Measurements from ENCODE around the gene TMUB1. TPM values are rescaled to one million over a fixed set of nuclear protein-coding genes. Genes with fewer than 3 reads are reported as not detected.
A peak's percentile ranks its signal among the peaks of the same experiment; 100 is the strongest.

TMUB1 gene
- total RNA-seq, 1 experiment from 2014 or later: 68.1 TPM

DNA sequence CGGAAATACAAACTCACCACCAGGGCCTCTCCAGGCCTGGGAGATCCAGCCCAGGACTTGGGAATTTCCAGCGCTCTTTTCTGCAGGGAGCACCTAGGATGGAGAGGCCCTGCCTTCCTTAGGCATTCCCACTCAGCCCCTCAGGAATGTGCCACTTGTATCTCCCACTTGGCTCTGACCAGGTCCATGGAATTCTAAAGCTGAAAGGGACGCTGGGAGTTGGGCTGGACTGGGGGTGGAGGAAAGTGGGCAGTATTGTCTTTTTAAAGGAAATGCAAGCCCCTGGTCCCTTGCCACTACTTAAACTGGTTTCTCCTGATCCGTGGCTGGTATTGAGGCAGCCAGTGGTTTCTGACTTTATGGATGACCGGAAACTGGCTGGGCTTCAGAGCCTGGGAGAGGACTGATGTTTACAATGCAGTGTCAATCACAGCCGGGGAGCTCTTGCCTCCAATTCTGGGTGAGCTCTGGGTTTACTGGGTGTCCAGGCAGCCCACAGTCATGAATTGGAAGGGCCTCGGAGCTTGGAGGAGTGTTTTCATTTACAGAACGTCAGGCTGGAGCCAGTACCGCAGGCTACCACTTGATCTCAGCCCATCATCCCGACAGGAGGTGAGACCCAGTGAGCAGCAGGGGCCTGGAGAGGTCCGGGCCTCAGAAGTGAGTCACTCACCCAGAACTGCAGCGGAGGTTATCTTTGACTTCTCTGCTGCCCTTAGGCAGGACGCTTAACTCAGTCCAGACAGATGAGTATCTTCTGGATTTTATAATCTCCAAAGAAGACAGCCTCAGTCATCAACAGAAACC, 30.3 kb upstream of the TMUB1 start:
- Mint-ChIP-seq H3K27me3 (ENCODE audit: insufficient read depth, unreplicated experiment) (no peaks in the 10 kb centered on the region), H3K4me1 (ENCODE audit: low read depth, unreplicated experiment) (peaks cover 37% of the 10 kb centered on the region), H3K4me3 (ENCODE audit: unreplicated experiment) (peak overlapping the region; percentile 33), H3K27ac (ENCODE audit: unreplicated experiment) (peak overlapping the region; percentile 81), H3K36me3 (ENCODE audit: insufficient read depth, unreplicated experiment) (peaks cover 17% of the 10 kb centered on the region), H3K9me3 (ENCODE audit: unreplicated experiment) (no peaks in the 10 kb centered on the region)
- CTCF ChIA-PET: interaction anchor here (0.5 to 2.5 kb wide), 6 partner anchors 10 to 191 kb away, joined by 3 to 6 read pairs (median 4); partner anchors contain the start of gene ABCB8
- Histone ChIP-seq H3K4me3 (ENCODE audit: low read depth, low read length) (no peak overlapping the region), H3K4me1 (peaks cover 46% of the 10 kb centered on the region), H3K27me3 (replicated peaks; ENCODE audit: control insufficient read depth, insufficient read depth, low read length) (no peaks in the 10 kb centered on the region), H3K9me3 (no peaks in the 10 kb centered on the region), H3K36me3 (ENCODE audit: control insufficient read depth, insufficient read depth, low read length) (no peaks in the 10 kb centered on the region; the same call in 1 of the 2 replicates)
- BruUV-seq (replicated peaks): no TSS peak
- TF ChIP-seq, protein P1, sequence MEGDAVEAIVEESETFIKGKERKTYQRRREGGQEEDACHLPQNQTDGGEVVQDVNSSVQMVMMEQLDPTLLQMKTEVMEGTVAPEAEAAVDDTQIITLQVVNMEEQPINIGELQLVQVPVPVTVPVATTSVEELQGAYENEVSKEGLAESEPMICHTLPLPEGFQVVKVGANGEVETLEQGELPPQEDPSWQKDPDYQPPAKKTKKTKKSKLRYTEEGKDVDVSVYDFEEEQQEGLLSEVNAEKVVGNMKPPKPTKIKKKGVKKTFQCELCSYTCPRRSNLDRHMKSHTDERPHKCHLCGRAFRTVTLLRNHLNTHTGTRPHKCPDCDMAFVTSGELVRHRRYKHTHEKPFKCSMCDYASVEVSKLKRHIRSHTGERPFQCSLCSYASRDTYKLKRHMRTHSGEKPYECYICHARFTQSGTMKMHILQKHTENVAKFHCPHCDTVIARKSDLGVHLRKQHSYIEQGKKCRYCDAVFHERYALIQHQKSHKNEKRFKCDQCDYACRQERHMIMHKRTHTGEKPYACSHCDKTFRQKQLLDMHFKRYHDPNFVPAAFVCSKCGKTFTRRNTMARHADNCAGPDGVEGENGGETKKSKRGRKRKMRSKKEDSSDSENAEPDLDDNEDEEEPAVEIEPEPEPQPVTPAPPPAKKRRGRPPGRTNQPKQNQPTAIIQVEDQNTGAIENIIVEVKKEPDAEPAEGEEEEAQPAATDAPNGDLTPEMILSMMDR (IDR thresholded peaks at IDR 0.05; ENCODE audit: insufficient read depth in 1 of 2, low read depth in 1 of 2, low read length in 1 of 2, severe bottlenecking in 1 of 2, unreplicated experiment in 1 of 2): no peak
- POLR2A ChIA-PET: interaction anchor here (0.8 kb wide), 1 partner anchor 25 kb away, joined by 3 read pairs; no protein-coding TSS in a partner anchor
- peak; percentile 51 to 72 for DNase-seq
- intact Hi-C loops (cut with micrococcal nuclease; ENCODE audit: unreplicated experiment): loop anchor here (1.0 to 5.0 kb wide), 2 partner anchors 51 to 101 kb away; no protein-coding TSS in a partner anchor

DNA sequence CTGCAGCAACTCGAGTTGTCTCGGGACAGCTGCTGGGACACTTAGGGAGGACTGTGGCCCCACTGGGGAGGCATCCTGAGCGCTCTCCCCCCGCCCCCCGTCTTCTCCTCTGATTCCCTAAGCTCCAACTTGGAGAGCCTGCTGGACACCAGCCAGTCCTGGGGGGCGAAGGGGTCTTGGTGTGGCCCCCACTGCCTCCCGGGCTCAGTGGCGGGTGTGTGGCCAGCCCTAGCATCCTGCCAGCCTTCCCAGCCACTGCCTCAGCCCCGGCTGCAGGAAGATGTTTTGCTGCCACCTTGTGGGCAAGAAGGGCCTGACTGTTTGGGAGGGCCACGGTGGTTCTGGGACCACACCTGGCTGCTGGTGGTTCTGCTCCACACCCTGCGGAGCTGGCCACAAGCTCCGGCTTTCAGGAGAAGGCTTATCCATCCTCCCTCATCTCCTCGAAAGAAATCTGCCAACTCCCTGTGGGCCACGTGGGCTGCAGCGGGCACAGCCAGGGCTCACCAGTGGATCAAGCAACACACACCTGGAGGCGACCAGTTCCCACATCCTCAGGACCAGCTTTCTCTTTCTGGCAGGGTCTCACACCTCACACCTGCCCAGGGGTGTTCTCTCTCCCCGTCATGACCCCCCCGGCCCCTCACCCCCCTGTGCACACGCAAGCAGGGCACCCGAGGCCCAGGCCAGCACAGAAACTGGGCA, 27.8 kb upstream of the TMUB1 start:
- H3K27ac Mint-ChIP-seq (ENCODE audit: unreplicated experiment): no peak overlapping the region

More for the DNA sequence above, 27.8 kb upstream of the TMUB1 start:
- BruUV-seq (replicated peaks): no TSS peak
- DNase-seq: peak; percentile 76 to 87
- Mint-ChIP-seq H3K4me3 (ENCODE audit: unreplicated experiment) (no peak overlapping the region), H3K27me3 (ENCODE audit: insufficient read depth, unreplicated experiment) (no peaks in the 10 kb centered on the region), H3K9me3 (ENCODE audit: unreplicated experiment) (no peaks in the 10 kb centered on the region), H3K4me1 (ENCODE audit: low read depth, unreplicated experiment) (peaks cover 37% of the 10 kb centered on the region), H3K36me3 (ENCODE audit: insufficient read depth, unreplicated experiment) (peaks cover 12% of the 10 kb centered on the region)
- TF ChIP-seq, protein P1 (IDR thresholded peaks at IDR 0.05; ENCODE audit: insufficient read depth in 1 of 2, low read depth in 1 of 2, low read length in 1 of 2, severe bottlenecking in 1 of 2, unreplicated experiment in 1 of 2): peak; percentile 84 to 87
- peaks cover 41% of the 10 kb centered on the region for H3K4me1 ChIP-seq
- H3K9me3 ChIP-seq: no peaks in the 10 kb centered on the region
- H3K36me3 ChIP-seq (ENCODE audit: control insufficient read depth, insufficient read depth, low read length): no peaks in the 10 kb centered on the region
- no peak overlapping the region for H3K4me3 ChIP-seq (ENCODE audit: low read depth, low read length)
- ChIA-PET CTCF (interaction anchor here (0.7 to 2.5 kb wide), 7 partner anchors 13 to 148 kb away, joined by 3 to 11 read pairs (median 5); partner anchors contain the start of genes ABCB8 and ABCF2), POLR2A (interaction anchor here (1.0 kb wide), 1 partner anchor 83 kb away, joined by 3 read pairs; the partner anchor contains the start of gene ABCB8)
- H3K27me3 ChIP-seq (replicated peaks; ENCODE audit: control insufficient read depth, insufficient read depth, low read length): no peaks in the 10 kb centered on the region
- intact Hi-C loops (cut with micrococcal nuclease; ENCODE audit: unreplicated experiment): loop anchor here (1.0 to 5.0 kb wide), 7 partner anchors 20 to 212 kb away; partner anchors contain the start of genes ABCB8 and SLC4A2
